Measurements from ENCODE around the gene PACS1.

PACS1 gene

GRCh38 chr11:66280428-66280827 lies 210.4 kb downstream of the PACS1 start:
- DNase-seq = no peak
- intact Hi-C loops (cut with DNase I) = no loop called here

GRCh38 chr11:66281001-66281400 lies 210.9 kb downstream of the PACS1 start:
- no peak for DNase-seq
- intact Hi-C loops (cut with DNase I) = no loop called here

GRCh38 chr11:66281776-66282467 lies 211.8 kb downstream of the PACS1 start:
- intact Hi-C loops (cut with DNase I) = loop anchor here (2.0 kb wide), 1 partner anchor 59 kb away; no protein-coding TSS in a partner anchor
- peak in 1 of 10 donors; percentile 83 for DNase-seq

- intact Hi-C loops (cut with DNase I) = loop anchor here (2.0 kb wide), 1 partner anchor 60 kb away; no protein-coding TSS in a partner anchor
- DNase-seq = peak; percentile 98 to 100 (median 100)
Observed at GRCh38 chr11:66282468-66283455, 212.7 kb downstream of the PACS1 start.

- DNase-seq = no peak
- intact Hi-C loops (cut with DNase I) = loop anchor here (2.0 kb wide), 1 partner anchor 61 kb away; no protein-coding TSS in a partner anchor
Observed at GRCh38 chr11:66283461-66284105, 213.5 kb downstream of the PACS1 start.

- DNase-seq = no peak
- intact Hi-C loops (cut with DNase I) = no loop called here
Observed at GRCh38 chr11:66284526-66285078, 214.5 kb downstream of the PACS1 start.

GRCh38 chr11:66285250-66285947 lies 215.3 kb downstream of the PACS1 start:
- no peak for DNase-seq

GRCh38 chr11:66286699-66287098 lies 216.6 kb downstream of the PACS1 start:
- DNase-seq = peak in 1 of 10 donors; percentile 79

More at GRCh38 chr11:66285250-66285947, 215.3 kb downstream of the PACS1 start:
- intact Hi-C loops (cut with DNase I) = no loop called here

GRCh38 chr11:66287211-66287888 lies 217.3 kb downstream of the PACS1 start:
- DNase-seq = no peak
- intact Hi-C loops (cut with DNase I) = no loop called here

More at GRCh38 chr11:66286699-66287098, 216.6 kb downstream of the PACS1 start:
- intact Hi-C loops (cut with DNase I) = no loop called here

- no peak for DNase-seq
- intact Hi-C loops (cut with DNase I) = no loop called here
Observed at GRCh38 chr11:66287889-66288670, 218.0 kb downstream of the PACS1 start.

GRCh38 chr11:66288671-66289547 lies 218.8 kb downstream of the PACS1 start, which contains the start of gene YIF1A:
YIF1A (minus strand) TSS chr11:66289143; CDS start chr11:66288985, 158 bp downstream.
- intact Hi-C loops (cut with DNase I) = no loop called here

GRCh38 chr11:66289548-66290329 lies 219.7 kb downstream of the PACS1 start:
- intact Hi-C loops (cut with DNase I) = loop anchor here (5.0 kb wide), 1 partner anchor 38 kb away; no protein-coding TSS in a partner anchor
- peak in 6 of 10 donors; percentile 56 to 92 (median 68) for DNase-seq

More at GRCh38 chr11:66288671-66289547, 218.8 kb downstream of the PACS1 start, which contains the start of gene YIF1A:
- DNase-seq = peak; percentile 98 to 100 (median 99)

GRCh38 chr11:66290330-66290621 lies 220.2 kb downstream of the PACS1 start:
- DNase-seq = no peak
- intact Hi-C loops (cut with DNase I) = loop anchor here (5.0 kb wide), 1 partner anchor 37 kb away; no protein-coding TSS in a partner anchor

- intact Hi-C loops (cut with DNase I) = loop anchor here (5.0 kb wide), 1 partner anchor 36 kb away; no protein-coding TSS in a partner anchor
- DNase-seq = no peak
Observed at GRCh38 chr11:66291303-66291705, 221.2 kb downstream of the PACS1 start.

GRCh38 chr11:66291706-66292542 lies 221.9 kb downstream of the PACS1 start, which contains the start of gene TMEM151A:
TMEM151A (plus strand) TSS chr11:66291894; CDS start chr11:66292014, 120 bp downstream.
- DNase-seq = peak in 3 of 10 donors; percentile 76 to 94 (median 83)
- intact Hi-C loops (cut with DNase I) = loop anchor here (5.0 kb wide), 1 partner anchor 35 kb away; no protein-coding TSS in a partner anchor
